GM12873 (cell line): ENCODE measurements around the gene KIAA2012.
A peak's percentile ranks its signal among the peaks of the same experiment; 100 is the strongest.

Source experiments
- TF ChIP-seq, protein P1 (sequence below): IDR thresholded peaks from 2 replicates; pipeline ENCODE4 v1.5.1; 2012; ENCODE audit warnings: low read depth, mild to moderate bottlenecking, moderate library complexity, low read length, control low read depth; ENCODE audit not compliant: insufficient read depth; ENCODE audit errors: missing control alignments

KIAA2012 gene

DNA sequence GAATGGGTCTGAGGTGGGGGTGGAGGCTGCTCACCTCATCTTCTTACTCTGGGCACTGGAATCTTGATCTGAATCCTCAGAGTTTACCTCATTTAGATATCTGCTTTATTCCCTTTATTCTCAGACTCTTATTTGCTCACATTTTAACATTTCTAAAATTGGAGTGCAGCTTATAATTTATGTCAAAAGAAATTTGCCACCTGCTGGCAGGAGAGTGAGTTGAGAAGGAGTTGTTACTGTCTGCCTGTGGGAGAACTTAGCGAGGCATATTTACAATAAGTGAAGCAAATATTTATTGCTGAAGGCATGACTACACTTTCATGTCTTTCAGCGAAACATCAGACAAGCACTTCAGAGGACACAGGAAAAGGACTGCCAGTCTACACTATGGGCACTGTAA is 16.4 kb upstream of the KIAA2012 start:
- TF ChIP-seq, protein P1, sequence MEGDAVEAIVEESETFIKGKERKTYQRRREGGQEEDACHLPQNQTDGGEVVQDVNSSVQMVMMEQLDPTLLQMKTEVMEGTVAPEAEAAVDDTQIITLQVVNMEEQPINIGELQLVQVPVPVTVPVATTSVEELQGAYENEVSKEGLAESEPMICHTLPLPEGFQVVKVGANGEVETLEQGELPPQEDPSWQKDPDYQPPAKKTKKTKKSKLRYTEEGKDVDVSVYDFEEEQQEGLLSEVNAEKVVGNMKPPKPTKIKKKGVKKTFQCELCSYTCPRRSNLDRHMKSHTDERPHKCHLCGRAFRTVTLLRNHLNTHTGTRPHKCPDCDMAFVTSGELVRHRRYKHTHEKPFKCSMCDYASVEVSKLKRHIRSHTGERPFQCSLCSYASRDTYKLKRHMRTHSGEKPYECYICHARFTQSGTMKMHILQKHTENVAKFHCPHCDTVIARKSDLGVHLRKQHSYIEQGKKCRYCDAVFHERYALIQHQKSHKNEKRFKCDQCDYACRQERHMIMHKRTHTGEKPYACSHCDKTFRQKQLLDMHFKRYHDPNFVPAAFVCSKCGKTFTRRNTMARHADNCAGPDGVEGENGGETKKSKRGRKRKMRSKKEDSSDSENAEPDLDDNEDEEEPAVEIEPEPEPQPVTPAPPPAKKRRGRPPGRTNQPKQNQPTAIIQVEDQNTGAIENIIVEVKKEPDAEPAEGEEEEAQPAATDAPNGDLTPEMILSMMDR: peak; percentile 15

DNA sequence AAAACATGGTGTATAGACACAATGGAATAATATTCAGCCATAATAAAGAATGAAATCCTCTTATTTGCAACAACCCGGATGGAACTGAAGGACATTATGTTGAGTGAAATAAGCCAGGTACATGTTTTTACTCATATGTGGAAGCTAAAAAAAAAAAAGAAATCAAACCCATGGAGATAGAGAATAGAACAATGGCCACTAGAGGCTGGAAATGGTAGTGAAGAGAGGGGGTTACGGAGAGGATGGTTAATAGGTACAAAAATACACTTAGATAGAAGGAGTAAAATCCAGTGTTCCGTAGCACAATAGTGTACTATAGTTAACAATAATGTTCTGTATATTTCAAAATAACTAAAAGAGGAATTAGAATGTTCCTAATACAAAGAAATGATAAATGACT is 12.8 kb upstream of the KIAA2012 start:
- TF ChIP-seq, protein P1: peak; percentile 37

DNA sequence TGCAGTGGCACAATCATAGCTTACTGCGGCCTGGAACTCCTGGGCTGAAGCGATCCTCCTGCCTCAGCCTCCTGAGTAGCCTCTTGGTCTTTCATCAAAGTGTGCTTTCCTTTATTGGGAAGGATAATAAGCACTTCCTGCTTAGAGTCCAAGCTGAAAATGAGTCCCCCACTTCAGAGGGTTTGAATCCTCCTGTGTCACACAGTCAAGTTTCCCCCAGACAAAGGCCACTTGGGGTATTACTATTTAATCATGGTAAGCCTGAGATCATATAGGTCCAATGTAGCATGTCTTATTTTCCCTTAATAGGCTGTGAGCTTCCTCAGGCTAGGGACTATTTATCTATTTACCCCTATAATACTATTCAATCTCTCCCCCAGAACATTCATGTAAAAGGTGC is 11.4 kb upstream of the KIAA2012 start:
- TF ChIP-seq, protein P1: no peak

DNA sequence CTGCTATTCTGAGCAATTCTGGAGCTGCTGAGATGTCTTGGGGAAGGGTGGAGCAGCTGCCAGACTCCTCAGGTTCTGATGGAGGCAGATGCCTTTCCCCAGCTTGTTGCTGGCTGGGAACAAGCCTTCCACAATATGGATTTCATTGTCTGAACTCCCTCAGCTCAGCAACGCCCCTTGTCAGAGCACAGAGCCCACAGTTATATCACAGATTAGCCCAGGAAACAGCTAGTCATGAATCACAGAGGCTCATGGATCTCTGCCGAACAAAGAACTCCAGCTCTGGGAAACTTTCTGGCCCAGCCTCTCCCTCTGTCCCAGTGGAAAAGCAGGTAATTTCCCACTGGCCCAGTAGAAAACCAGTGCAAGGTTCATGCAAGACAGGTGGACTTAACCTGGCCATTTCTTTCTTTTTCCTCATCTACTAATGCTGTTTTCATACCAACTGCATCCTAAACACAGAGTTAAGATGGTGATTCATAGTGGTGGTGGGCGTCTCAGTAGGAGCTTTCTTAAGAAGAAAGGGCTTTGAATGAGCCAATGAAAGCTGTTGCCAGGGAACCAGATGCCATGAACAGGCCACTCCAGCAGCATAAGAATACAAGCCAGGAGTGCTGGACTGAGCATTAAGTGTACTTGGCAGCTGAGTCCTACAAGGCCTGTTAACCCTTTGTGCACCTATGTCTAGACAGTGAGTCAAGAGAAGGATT is 8.7 kb upstream of the KIAA2012 start:
- TF ChIP-seq, protein P1: no peak

DNA sequence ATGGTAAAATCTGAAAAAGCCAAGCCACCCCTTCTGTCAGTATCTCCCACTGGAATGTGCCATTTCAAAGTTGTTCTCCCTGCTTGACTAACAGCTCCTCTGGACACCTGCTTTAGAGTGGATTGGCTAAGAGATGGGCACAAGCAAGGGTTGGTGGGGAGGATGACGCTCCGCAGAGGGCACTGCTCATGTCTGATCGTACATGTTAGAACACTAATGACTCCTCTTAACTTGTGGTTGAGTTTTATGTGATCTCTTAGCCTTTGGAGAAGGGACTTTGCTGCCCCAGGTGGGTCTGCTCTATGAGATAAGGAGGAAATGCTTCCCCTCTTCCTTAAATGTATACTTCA is 8.2 kb upstream of the KIAA2012 start:
- TF ChIP-seq, protein P1: no peak

DNA sequence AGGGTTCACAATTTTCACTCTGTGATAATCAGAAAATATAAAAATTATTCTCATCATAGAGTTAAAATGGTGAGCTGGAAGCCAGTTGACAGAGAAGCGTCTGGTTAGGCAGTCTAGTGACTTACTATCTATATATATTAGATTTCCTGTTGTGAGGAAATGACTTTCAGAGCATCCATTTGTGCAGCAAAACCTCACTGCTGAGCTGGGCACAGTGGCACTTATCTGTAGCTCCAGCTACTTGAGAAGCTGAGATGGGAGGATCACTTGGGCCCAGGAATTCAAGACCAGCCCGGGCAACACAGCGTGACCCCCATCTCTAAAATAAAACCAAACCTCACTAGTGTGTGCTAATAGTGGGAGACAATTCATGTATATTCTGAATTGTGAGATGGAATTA is 7.2 kb upstream of the KIAA2012 start:
- TF ChIP-seq, protein P1: no peak

DNA sequence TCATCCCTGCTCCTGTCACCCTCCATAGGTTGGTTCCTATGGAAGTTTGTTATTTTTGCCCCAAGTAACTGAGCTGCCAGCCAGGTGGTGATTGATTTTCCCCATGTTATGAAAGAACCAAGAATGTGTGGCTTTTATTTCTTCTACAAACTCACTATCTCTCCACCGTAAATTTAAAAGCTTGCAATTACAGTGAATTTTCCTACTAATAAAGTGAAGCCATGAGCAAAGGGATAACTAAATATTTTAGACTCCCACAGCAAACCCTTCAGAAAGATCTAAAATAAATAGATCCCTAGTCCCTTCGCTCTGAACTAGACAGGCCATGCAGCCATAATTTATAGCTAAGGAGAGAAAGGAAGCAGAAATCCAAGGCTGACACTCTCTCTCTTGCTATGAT is 6.2 kb upstream of the KIAA2012 start:
- TF ChIP-seq, protein P1: no peak
